GM12892 (cell line): ENCODE measurements around the gene CDK2AP2.

Experiments used
- POLR2A ChIP-seq: IDR thresholded peaks from 2 replicates; pipeline ENCODE4 v1.6.1; 2011; ENCODE audit warnings: low read depth, low read length, control low read depth
- POLR2AphosphoS5 ChIP-seq: IDR thresholded peaks from 2 replicates; pipeline ENCODE4 v1.6.1; 2011; ENCODE audit warnings: low read depth, low read length, control low read depth
- TAF1 ChIP-seq: IDR thresholded peaks from 2 replicates; pipeline ENCODE4 v1.6.1; 2011; ENCODE audit warnings: low read depth, mild to moderate bottlenecking, control low read depth, low read length, borderline replicate concordance

- TF ChIP-seq TAF1 (no peak), POLR2A (no peak), POLR2AphosphoS5 (peak; percentile 8; the same call in 1 of the 2 replicates)
These were observed 42.8 kb downstream of the CDK2AP2 start for GRCh38 chr11:67465189-67465510.
